Fibroblast of lung (primary cell): ENCODE data around the gene DAAM1.

Experiments used
- EZH2 ChIP-seq: IDR thresholded peaks from 2 replicates; pipeline ENCODE4 v1.5.1; 2012; ENCODE audit warnings: low read length, control low read depth, mild to moderate bottlenecking; ENCODE audit errors: missing control alignments
- TF ChIP-seq, protein P1 (sequence below), 2 donors: IDR thresholded peaks in 1 of 2; conservative IDR thresholded peaks in 1 of 2; 1 replicate in 1 of 2; 2 replicates in 1 of 2; pipeline ENCODE4 v1.5.1; 2011 to 2012; ENCODE audit warnings: low read length in 2 of 2, control low read depth in 1 of 2, inconsistent platforms in 1 of 2, low read depth in 1 of 2, mild to moderate bottlenecking in 1 of 2

DNA sequence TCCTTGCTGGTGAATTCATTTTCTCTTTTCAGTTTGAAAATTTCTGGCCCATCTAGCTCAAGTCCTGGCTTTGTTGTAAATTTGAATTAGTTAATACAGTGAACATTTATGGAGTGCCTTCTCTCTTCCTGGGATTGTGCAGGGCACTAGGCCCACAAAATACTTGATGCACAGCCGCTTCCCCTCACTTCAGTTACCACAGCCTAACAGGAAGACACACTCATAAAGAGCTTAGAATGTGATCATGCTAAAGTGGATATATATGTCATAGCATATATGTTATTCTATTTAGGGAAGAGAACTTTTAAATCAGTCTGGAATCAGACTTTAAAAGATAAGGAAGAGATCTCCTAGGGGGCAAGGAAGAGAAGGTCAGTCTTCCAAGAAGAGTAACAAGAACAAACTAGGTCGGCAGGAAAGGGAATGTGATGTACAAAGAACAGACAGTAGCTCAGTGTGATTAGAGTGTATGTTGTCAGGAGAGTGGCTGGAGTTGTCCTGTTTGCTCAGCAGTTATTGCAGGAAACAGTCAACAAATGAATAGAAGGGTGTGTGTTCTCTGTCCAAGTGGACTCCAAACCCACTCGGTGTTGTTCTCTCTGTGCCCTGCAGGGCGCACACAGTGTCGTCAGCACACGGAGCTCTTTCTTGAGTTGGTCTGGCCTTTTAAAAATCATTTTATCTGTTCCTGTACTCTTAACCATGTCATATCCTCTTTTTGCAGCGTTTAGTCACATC is 74.4 kb downstream of the DAAM1 start:
- TF ChIP-seq, protein P1, sequence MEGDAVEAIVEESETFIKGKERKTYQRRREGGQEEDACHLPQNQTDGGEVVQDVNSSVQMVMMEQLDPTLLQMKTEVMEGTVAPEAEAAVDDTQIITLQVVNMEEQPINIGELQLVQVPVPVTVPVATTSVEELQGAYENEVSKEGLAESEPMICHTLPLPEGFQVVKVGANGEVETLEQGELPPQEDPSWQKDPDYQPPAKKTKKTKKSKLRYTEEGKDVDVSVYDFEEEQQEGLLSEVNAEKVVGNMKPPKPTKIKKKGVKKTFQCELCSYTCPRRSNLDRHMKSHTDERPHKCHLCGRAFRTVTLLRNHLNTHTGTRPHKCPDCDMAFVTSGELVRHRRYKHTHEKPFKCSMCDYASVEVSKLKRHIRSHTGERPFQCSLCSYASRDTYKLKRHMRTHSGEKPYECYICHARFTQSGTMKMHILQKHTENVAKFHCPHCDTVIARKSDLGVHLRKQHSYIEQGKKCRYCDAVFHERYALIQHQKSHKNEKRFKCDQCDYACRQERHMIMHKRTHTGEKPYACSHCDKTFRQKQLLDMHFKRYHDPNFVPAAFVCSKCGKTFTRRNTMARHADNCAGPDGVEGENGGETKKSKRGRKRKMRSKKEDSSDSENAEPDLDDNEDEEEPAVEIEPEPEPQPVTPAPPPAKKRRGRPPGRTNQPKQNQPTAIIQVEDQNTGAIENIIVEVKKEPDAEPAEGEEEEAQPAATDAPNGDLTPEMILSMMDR (conservative IDR thresholded peaks at IDR 0.05 in 1 of 2, IDR thresholded peaks at IDR 0.05 in 1 of 2; ENCODE audit: low read depth in 1 of 2, low read length in 2 of 2): no peak
- no peak for TF ChIP-seq EZH2
